Common myeloid progenitor, CD34-positive (primary cell): ENCODE measurements around the gene KRT33A.
"Not testable (repeated sequence)": the region's sequence is repeated elsewhere in the genome, so short reads cannot be mapped to it uniquely, and the experiment has no call there.

Experiments
- CTCF ChIA-PET: fragments of 350-600 bp; sonication (Branson Sonifier 250); formaldehyde crosslinking; loops from one replicate; lab custom pipeline; 2021; ENCODE audit warnings: antibody characterized with exemption; lab: Charles Lee
- POLR2A ChIA-PET: fragments of 350-600 bp; sonication (Branson Sonifier 250); formaldehyde crosslinking; loops from one replicate; lab custom pipeline; 2021; ENCODE audit warnings: antibody characterized with exemption; lab: Charles Lee
- DNase-seq, 3 donors: peaks; one replicate each; pipeline versions ENCODE4 v3.0.0 to v3.0.0-alpha.2; 2013
- H3K27ac ChIP-seq, 2 experiments: 1 replicate in 1 of 2; 2 replicates in 1 of 2; pipeline ENCODE4 v1.7.0; 2013; ENCODE audit warnings: inconsistent platforms in 2 of 2, low read length in 2 of 2, mild to moderate bottlenecking in 2 of 2, low read depth in 1 of 2, moderate library complexity in 1 of 2; ENCODE audit not compliant: severe bottlenecking in 2 of 2, insufficient read depth in 1 of 2, poor library complexity in 1 of 2
- H3K27me3 ChIP-seq, 5 experiments: replicated peaks in 2 of 5; 1 replicate in 3 of 5; 2 replicates in 2 of 5; pipeline versions ENCODE4 v1.6.1 to v1.7.0; 2013; ENCODE audit warnings: low read length in 4 of 5, mild to moderate bottlenecking in 2 of 5, moderate library complexity in 2 of 5, inconsistent platforms in 1 of 5; ENCODE audit not compliant: insufficient read depth in 5 of 5, control insufficient read depth in 4 of 5
- H3K36me3 ChIP-seq, 4 experiments: 1 replicate in 2 of 4; 2 replicates in 2 of 4; pipeline versions ENCODE4 v1.6.1 to v1.7.0; 2013; ENCODE audit warnings: low read length in 3 of 4, control low read depth in 1 of 4, mild to moderate bottlenecking in 1 of 4; ENCODE audit not compliant: control insufficient read depth in 4 of 4, insufficient read depth in 4 of 4
- H3K4me1 ChIP-seq, 4 experiments: 1 replicate in 3 of 4; 2 replicates in 1 of 4; pipeline versions ENCODE4 v1.6.1 to v1.7.1; 2013; ENCODE audit warnings: low read length in 3 of 4, mild to moderate bottlenecking in 3 of 4, control low read depth in 1 of 4, inconsistent platforms in 1 of 4, moderate library complexity in 1 of 4; ENCODE audit not compliant: control insufficient read depth in 4 of 4, insufficient read depth in 4 of 4; ENCODE audit errors: control extremely low read depth in 1 of 4
- H3K4me3 ChIP-seq, 7 experiments: 1 replicate in 4 of 7; 2 replicates in 3 of 7; pipeline versions ENCODE4 v1.5.1 to v1.7.0; 2013; ENCODE audit warnings: mild to moderate bottlenecking in 7 of 7, low read length in 6 of 7, moderate library complexity in 6 of 7, inconsistent platforms in 2 of 7, low read depth in 2 of 7, control low read depth in 1 of 7; ENCODE audit not compliant: insufficient read depth in 4 of 7, control insufficient read depth in 1 of 7; ENCODE audit errors: extremely low read depth in 1 of 7
- H3K9me3 ChIP-seq, 5 experiments: 1 replicate in 4 of 5; 2 replicates in 1 of 5; pipeline versions ENCODE4 v1.6.1 to v1.7.1; 2013; ENCODE audit warnings: low read length in 4 of 5, mild to moderate bottlenecking in 2 of 5, inconsistent platforms in 1 of 5, low read depth in 1 of 5, moderate library complexity in 1 of 5; ENCODE audit not compliant: control insufficient read depth in 4 of 5, insufficient read depth in 2 of 5; ENCODE audit errors: control extremely low read depth in 1 of 5
- WGBS: methylation state at CpG from one replicate; pipeline ENCODE4 v1.1.5; 2013; ENCODE audit not compliant: insufficient coverage; 5-methylcytosine and 5-hydroxymethylcytosine counted together

KRT33A gene

DNA sequence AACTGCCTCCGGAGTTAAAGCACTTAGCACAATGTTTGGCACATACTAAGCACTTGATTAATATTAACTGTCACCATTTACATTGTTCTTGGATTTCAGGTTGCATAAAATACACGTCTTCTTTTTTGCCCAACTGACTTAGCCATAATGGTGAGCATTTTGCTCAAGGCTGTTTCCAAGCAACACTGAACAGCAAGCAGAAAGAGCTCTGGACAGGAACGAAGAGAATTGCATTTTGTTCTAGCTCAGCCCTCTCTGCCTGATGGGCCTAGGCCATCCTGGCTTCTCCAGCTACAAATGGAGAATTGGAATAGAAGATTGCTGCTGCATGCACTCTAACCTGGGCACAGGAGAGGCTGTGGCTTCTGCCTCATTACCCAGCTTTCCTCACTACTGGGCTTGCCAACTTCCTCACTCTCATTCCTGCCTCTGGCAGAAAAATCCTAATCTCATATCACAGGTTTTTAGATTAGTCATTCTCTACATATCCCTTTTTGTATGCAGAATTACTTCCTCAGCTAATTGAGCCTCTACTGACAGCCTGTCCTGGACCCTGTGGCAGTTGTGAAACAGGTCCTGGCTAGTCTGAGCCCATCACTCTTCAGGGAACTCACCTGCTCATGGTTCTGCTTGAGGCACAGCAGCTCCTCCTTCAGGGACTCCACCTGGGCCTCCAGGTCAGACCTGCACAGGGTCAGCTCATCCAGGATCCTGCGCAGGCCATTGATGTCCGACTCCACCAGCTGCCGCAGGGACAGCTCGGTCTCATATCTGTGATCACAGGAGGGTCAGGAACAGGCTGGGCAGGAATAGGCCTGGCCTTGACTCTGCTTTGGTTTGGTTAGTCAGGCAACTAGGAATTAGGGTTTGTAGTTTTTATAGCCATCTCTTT is 2.5 kb downstream of the KRT33A start:
- peaks cover 0 to 3% (median 0%) of the 10 kb centered on the region in 5 experiments for H3K27me3 ChIP-seq
- DNase-seq, result peak in 1 of 3 donors; percentile 4
- ChIA-PET CTCF (interaction anchor here (0.5 kb wide), 1 partner anchor 431 kb away, joined by 3 read pairs; no protein-coding TSS in a partner anchor), POLR2A (interaction anchor here (0.5 kb wide), 1 partner anchor 131 kb away, joined by 3 read pairs; no protein-coding TSS in a partner anchor)
- 97% methylated on average over 7 of the region's 7 CpGs for WGBS
- H3K4me1 ChIP-seq, result no peaks in the 10 kb centered on the region
- H3K27ac ChIP-seq, result no peak overlapping the region
- no peaks in the 10 kb centered on the region for H3K36me3 ChIP-seq
- peaks cover 0 to 4% (median 0%) of the 10 kb centered on the region in 5 experiments for H3K9me3 ChIP-seq
- no peak overlapping the region for H3K4me3 ChIP-seq

DNA sequence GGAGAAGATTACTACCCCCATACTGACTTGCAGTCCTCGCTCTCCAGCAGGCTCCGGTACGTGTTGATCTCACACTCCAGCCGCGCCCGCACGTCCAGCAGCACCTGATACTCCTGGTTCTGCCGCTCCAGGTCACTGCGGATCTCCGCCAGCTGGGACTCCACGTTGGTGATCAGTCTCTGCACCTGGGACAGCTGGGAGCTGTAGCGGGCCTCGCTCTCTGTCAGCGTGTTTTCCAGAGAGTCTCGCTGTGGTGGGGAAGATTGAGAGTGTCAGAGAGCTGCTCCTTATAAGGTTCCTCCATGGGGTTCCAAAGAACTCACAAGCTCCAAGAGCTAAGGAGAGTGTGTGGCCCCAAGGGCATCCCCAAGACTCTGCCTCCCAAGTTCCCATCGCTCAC is 4.2 kb downstream of the KRT33A start:
- CTCF ChIA-PET, POLR2A ChIA-PET, H3K27ac ChIP-seq: not testable (repeated sequence)

DNA sequence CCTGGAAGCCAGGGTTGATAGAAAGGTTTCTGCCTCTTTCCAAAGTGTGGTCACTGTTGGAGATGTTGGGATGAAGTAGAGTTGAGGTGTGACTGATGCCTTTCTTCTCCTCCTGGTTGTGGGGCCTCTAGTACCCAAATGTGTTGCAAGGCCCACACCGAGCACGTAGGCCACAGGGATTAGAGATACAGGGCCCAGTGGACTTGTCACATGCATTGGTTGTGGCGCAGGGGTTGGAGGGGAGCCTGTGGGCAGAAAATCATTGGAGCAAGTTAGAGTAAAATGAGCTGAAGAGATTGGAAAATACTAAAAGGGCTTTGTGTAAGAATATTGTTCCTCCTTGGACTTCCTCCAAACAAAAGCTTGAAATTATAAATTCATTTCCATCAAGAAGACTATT is 4.6 kb downstream of the KRT33A start:
- CTCF ChIA-PET, result no interaction called here
- Histone ChIP-seq H3K27me3 (peaks cover 0 to 3% (median 0%) of the 10 kb centered on the region in 5 experiments), H3K27ac (no peak overlapping the region), H3K4me1 (no peaks in the 10 kb centered on the region), H3K4me3 (no peak overlapping the region), H3K36me3 (no peaks in the 10 kb centered on the region), H3K9me3 (peaks cover 0 to 13% (median 5%) of the 10 kb centered on the region in 5 experiments)
- no CpG with 5 or more reads among the region's 3 CpGs for WGBS
- no peak for DNase-seq
- POLR2A ChIA-PET, result no interaction called here

More for the DNA sequence above, 4.2 kb downstream of the KRT33A start:
- H3K36me3 ChIP-seq, H3K27me3 ChIP-seq, DNase-seq, H3K4me3 ChIP-seq, H3K4me1 ChIP-seq: not testable (repeated sequence)
- 96% methylated on average over 15 of the region's 16 CpGs for WGBS
- H3K9me3 ChIP-seq, result peaks cover 0 to 13% (median 5%) of the 10 kb centered on the region in 5 experiments

DNA sequence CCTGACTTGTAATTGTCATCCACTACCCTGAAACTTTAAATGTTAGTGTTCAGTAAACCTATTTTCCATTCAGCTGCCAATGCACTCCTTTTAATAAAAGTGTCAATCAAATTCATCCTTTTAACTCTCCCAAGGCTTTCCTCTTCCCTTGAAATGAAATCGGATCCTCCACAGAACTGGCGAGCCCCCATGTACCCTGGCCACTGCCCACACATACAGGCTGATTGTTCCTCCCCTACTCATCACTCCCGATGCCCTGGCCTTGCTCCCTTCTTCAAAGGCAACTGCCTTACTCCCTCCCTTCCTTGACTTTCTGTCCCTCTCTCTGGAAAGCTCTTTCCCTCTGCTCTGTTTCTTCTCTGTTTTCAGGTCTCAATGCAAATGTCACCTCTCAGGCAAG is 7.6 kb downstream of the KRT33A start:
- WGBS, result 94% methylated on average over 3 of the region's 3 CpGs
- ChIA-PET CTCF (interaction anchor here (2.0 kb wide), 1 partner anchor 9 kb away, joined by 5 read pairs; no protein-coding TSS in a partner anchor), POLR2A (no interaction called here)
- H3K36me3 ChIP-seq, result no peaks in the 10 kb centered on the region
- H3K4me1 ChIP-seq, result peaks cover 0 to 2% (median 0%) of the 10 kb centered on the region in 4 experiments
- H3K4me3 ChIP-seq, result no peak overlapping the region
- no peak for DNase-seq
- no peaks in the 10 kb centered on the region for H3K27me3 ChIP-seq
- H3K9me3 ChIP-seq, result peaks cover 0 to 13% (median 5%) of the 10 kb centered on the region in 5 experiments
- no peak overlapping the region for H3K27ac ChIP-seq

DNA sequence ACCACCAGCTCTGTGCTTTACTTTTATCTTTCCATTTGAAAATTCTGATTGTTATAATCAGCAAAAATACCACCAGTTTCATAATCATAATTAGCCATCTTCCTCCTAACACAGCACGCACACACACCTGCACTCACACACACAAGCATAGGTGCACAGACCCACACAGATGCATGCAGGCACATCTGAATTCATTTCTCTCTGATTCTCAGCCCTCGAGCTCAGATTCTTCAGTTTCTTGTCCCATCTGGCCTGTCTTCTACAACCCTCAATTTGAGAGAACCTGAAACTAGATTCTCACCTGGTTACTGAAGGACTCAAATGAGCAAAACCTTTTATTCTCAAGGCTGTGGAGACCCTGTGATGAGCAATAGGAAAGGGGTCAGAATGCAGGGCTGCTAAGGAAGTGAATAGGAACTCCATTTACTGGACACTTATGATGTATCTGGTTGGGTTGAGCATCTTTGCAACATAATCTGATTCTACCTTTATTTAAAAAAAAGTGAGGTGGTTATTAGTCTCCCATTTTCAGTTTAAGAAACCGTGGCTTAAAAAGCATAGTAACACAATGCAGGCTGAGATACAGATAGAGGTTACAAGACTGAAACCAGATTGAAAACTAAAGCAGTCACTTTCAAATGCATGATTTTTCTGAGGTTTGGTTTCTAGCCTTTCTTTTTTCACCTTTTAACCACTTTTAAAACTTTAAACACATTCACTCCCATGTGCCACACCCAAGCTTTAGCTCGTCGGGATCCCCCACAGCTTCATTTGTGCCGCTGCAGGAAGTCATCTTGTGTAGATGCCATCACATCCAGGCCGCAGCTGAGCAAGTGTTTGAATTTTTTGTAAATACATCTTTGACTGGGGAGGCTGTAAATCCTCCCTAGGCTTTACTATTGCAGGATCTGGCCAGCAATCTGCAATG is 9.4 kb downstream of the KRT33A start:
- no peaks in the 10 kb centered on the region for H3K36me3 ChIP-seq
- no peak overlapping the region for H3K4me3 ChIP-seq
- ChIA-PET CTCF (no interaction called here), POLR2A (no interaction called here)
- H3K27ac ChIP-seq, result no peak overlapping the region
- no peaks in the 10 kb centered on the region for H3K27me3 ChIP-seq
- WGBS, result 95% methylated on average over 6 of the region's 7 CpGs
- H3K9me3 ChIP-seq, result peaks cover 0 to 13% (median 5%) of the 10 kb centered on the region in 5 experiments
- no peak for DNase-seq
- peaks cover 0 to 2% (median 0%) of the 10 kb centered on the region in 4 experiments for H3K4me1 ChIP-seq

DNA sequence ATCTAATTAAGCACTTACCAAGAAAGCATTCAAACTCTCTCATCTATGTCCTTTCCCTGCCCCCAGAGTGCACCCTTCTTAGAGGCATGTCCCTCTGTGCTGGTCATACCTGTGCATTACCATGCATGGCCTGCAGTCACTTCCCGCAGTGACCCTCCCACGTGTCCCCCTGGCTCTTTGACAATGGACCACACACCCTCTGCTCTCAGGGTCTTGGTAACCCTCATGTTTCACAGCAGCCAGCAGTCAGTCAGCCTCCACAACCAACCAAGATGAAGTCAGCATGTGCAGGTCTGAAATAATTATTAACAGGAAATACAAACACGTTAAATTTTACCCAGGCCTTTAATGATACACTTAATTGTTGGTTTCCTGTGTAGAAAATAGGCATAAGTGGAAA is 10.1 kb downstream of the KRT33A start:
- H3K4me3 ChIP-seq, result no peak overlapping the region
- WGBS, result 90% methylated on average over 2 of the region's 3 CpGs
- no peak overlapping the region for H3K27ac ChIP-seq
- POLR2A ChIA-PET, result no interaction called here
- peaks cover 0 to 2% (median 0%) of the 10 kb centered on the region in 4 experiments for H3K4me1 ChIP-seq
- H3K36me3 ChIP-seq, result no peaks in the 10 kb centered on the region
- CTCF ChIA-PET, result interaction anchor here (0.7 kb wide), 1 partner anchor 18 kb away, joined by 3 read pairs; no protein-coding TSS in a partner anchor
- no peaks in the 10 kb centered on the region for H3K27me3 ChIP-seq
- peaks cover 0 to 13% (median 5%) of the 10 kb centered on the region in 5 experiments for H3K9me3 ChIP-seq
- no peak for DNase-seq
